Endothelial cell (in vitro differentiated cells): ENCODE data around the gene SRXN1. TPM values are rescaled to one million over a fixed set of nuclear protein-coding genes. Genes with fewer than 3 reads are reported as not detected.
"Not testable (repeated sequence)": the region's sequence is repeated elsewhere in the genome, so short reads cannot be mapped to it uniquely, and the experiment has no call there.

Experiments
- DNase-seq: peaks from one replicate; pipeline ENCODE4 v3.0.0; 2021; ENCODE audit warnings: low spot score
- H3K27ac Mint-ChIP-seq: one replicate; pipeline ENCODE4 v1.8.0; 2021; ENCODE audit warnings: mixed read lengths, inconsistent platforms; ENCODE audit not compliant: unreplicated experiment
- H3K27me3 Mint-ChIP-seq: one replicate; pipeline ENCODE4 v1.8.0; 2021; ENCODE audit warnings: mild to moderate bottlenecking, moderate library complexity, mixed read lengths, inconsistent platforms; ENCODE audit not compliant: unreplicated experiment
- H3K36me3 Mint-ChIP-seq: one replicate; pipeline ENCODE4 v1.8.0; 2021; ENCODE audit warnings: mild to moderate bottlenecking, low read depth, mixed read lengths, inconsistent platforms; ENCODE audit not compliant: unreplicated experiment
- H3K4me1 Mint-ChIP-seq: one replicate; pipeline ENCODE4 v1.8.0; 2021; ENCODE audit warnings: mild to moderate bottlenecking, mixed read lengths, inconsistent platforms; ENCODE audit not compliant: unreplicated experiment
- H3K4me3 Mint-ChIP-seq: one replicate; pipeline ENCODE4 v1.8.0; 2021; ENCODE audit warnings: mild to moderate bottlenecking, mixed read lengths, inconsistent platforms; ENCODE audit not compliant: unreplicated experiment
- H3K9me3 Mint-ChIP-seq: one replicate; pipeline ENCODE4 v1.8.0; 2021; ENCODE audit warnings: mixed read lengths, inconsistent platforms; ENCODE audit not compliant: unreplicated experiment
- CTCF ChIP-seq: fragments of 200-600 bp; sonication (generic); IDR thresholded peaks from one replicate; pipeline ENCODE4 v1.5.0; 2021; ENCODE audit warnings: antibody characterized with exemption; ENCODE audit not compliant: unreplicated experiment
- total RNA-seq: library from RNA; stranded (reverse); fragmentation: NEBNext Ultra II Directional; extraction: Animal tissue kit (Norgen Biotek cat#: 25700); gene quantifications from one replicate; pipeline ENCODE4 v1.2.1, GENCODE V29; 2021; ENCODE audit not compliant: unreplicated experiment

The SRXN1 gene
- total RNA-seq, 1 donor from 2014 or later: 4.1 TPM

GRCh38 chr20:697826-698225, 44.8 kb upstream of the SRXN1 start:
- H3K36me3 Mint-ChIP-seq: no peaks in the 10 kb centered on the region
- H3K27ac Mint-ChIP-seq: no peak overlapping the region
- no peaks in the 10 kb centered on the region for H3K9me3 Mint-ChIP-seq
- no peak for DNase-seq
- no peak overlapping the region for H3K4me3 Mint-ChIP-seq
- TF ChIP-seq CTCF: no peak
- peaks cover 2% of the 10 kb centered on the region for H3K27me3 Mint-ChIP-seq
- H3K4me1 Mint-ChIP-seq: no peaks in the 10 kb centered on the region

- no peaks in the 10 kb centered on the region for H3K27me3 Mint-ChIP-seq
- H3K27ac Mint-ChIP-seq: no peak overlapping the region
- no peaks in the 10 kb centered on the region for H3K9me3 Mint-ChIP-seq
These were observed 42.3 kb upstream of the SRXN1 start for GRCh38 chr20:695165-695866.

GRCh38 chr20:694496-694895, 41.5 kb upstream of the SRXN1 start:
- Mint-ChIP-seq H3K4me3 (no peak overlapping the region), H3K27me3 (peaks cover 1% of the 10 kb centered on the region), H3K36me3 (no peaks in the 10 kb centered on the region), H3K27ac (no peak overlapping the region), H3K4me1 (no peaks in the 10 kb centered on the region), H3K9me3 (no peaks in the 10 kb centered on the region)
- no peak for TF ChIP-seq CTCF
- DNase-seq: no peak

More at GRCh38 chr20:695165-695866, 42.3 kb upstream of the SRXN1 start:
- Mint-ChIP-seq H3K36me3 (no peaks in the 10 kb centered on the region), H3K4me1 (no peaks in the 10 kb centered on the region), H3K4me3 (no peak overlapping the region)
- TF ChIP-seq CTCF: no peak
- DNase-seq: no peak

- not testable (repeated sequence) for DNase-seq, H3K27me3 Mint-ChIP-seq, H3K27ac Mint-ChIP-seq
These were observed 40.8 kb upstream of the SRXN1 start for GRCh38 chr20:693786-694185.

GRCh38 chr20:692044-692443, 39.0 kb upstream of the SRXN1 start:
- H3K36me3 Mint-ChIP-seq: no peaks in the 10 kb centered on the region
- H3K4me3 Mint-ChIP-seq: no peak overlapping the region
- H3K4me1 Mint-ChIP-seq: peaks cover 4% of the 10 kb centered on the region
- TF ChIP-seq CTCF: no peak
- no peak for DNase-seq
- peaks cover 7% of the 10 kb centered on the region for H3K27me3 Mint-ChIP-seq
- no peaks in the 10 kb centered on the region for H3K9me3 Mint-ChIP-seq
- no peak overlapping the region for H3K27ac Mint-ChIP-seq

More at GRCh38 chr20:693786-694185, 40.8 kb upstream of the SRXN1 start:
- H3K9me3 Mint-ChIP-seq, H3K36me3 Mint-ChIP-seq, H3K4me3 Mint-ChIP-seq, H3K4me1 Mint-ChIP-seq: not testable (repeated sequence)
